Astrocyte of the spinal cord (primary cell): Measurements from ENCODE around the gene NKD2.

Experiments used
- DNase-seq: peaks from one replicate; pipeline ENCODE4 v3.0.0; 2011; ENCODE audit warnings: low read depth, low spot score
- H3K4me3 ChIP-seq: 2 replicates; pipeline ENCODE4 v1.5.1; 2011; ENCODE audit warnings: low read depth, mild to moderate bottlenecking, low read length, moderate library complexity
- in situ Hi-C: cut with HindIII; loops from 2 replicates; pipeline ENCODE4 v1.10.0; 2017; ENCODE audit warnings: low sequenced_read_pairs
- TF ChIP-seq, protein P1 (sequence below): IDR thresholded peaks from 2 replicates; pipeline ENCODE4 v1.5.1; 2012; ENCODE audit warnings: low read depth, mild to moderate bottlenecking, low read length, inconsistent platforms

NKD2 gene

GRCh38 chr5:1014781-1015221 lies 6.2 kb downstream of the NKD2 start:
- TF ChIP-seq, protein P1, sequence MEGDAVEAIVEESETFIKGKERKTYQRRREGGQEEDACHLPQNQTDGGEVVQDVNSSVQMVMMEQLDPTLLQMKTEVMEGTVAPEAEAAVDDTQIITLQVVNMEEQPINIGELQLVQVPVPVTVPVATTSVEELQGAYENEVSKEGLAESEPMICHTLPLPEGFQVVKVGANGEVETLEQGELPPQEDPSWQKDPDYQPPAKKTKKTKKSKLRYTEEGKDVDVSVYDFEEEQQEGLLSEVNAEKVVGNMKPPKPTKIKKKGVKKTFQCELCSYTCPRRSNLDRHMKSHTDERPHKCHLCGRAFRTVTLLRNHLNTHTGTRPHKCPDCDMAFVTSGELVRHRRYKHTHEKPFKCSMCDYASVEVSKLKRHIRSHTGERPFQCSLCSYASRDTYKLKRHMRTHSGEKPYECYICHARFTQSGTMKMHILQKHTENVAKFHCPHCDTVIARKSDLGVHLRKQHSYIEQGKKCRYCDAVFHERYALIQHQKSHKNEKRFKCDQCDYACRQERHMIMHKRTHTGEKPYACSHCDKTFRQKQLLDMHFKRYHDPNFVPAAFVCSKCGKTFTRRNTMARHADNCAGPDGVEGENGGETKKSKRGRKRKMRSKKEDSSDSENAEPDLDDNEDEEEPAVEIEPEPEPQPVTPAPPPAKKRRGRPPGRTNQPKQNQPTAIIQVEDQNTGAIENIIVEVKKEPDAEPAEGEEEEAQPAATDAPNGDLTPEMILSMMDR = no peak
- no peak for DNase-seq
- in situ Hi-C loops = no loop called here
- no peak overlapping the region for H3K4me3 ChIP-seq

DNA sequence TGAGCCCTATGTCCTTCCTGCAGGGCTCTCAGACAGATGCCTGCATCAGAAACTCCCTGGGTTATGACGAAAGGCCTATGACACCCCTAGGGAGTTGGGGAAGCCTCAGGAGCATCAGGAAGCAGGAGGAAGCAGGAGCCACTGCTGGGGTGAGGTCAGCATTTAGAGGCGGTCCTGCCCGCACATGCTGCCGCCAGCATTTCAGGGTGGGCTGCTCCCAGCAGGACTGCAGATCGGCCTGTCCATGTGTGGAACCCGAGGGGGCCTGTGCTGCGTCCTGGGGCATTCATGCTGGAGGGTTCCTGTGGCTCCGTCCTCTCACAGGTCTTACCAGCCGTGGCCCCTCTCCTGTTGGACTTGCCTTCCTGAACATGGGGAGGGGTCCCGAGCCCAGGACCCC lies 6.9 kb downstream of the NKD2 start:
- DNase-seq = no peak
- in situ Hi-C loops = no loop called here
- no peak overlapping the region for H3K4me3 ChIP-seq
- TF ChIP-seq, protein P1 = no peak

- in situ Hi-C loops = no loop called here
Observed at GRCh38 chr5:1016036-1016435, 7.4 kb downstream of the NKD2 start.

DNA sequence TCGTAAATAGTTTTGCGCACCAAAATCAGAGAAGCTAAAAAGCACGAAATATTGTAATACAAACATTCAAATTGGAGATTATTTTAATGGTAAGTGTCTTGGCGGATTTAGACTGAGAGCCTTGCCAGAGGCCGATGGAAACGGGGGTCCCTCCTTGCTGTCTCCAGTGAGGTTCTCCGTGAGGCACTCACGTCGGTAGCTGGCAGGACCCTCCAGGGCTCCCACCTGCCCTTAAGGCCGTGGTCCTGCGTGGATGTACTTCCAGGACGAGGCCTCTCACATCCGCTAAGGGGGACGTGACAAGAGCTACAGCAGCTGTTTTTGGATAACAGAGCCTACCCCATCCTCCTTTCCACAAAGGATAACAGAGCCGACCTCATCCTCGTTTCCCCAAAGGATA lies 7.9 kb downstream of the NKD2 start:
- TF ChIP-seq, protein P1 = no peak
- no peak for DNase-seq
- H3K4me3 ChIP-seq = no peak overlapping the region
- in situ Hi-C loops = no loop called here

More at GRCh38 chr5:1016036-1016435, 7.4 kb downstream of the NKD2 start:
- TF ChIP-seq, protein P1 = no peak
- H3K4me3 ChIP-seq = no peak overlapping the region
- DNase-seq = no peak

DNA sequence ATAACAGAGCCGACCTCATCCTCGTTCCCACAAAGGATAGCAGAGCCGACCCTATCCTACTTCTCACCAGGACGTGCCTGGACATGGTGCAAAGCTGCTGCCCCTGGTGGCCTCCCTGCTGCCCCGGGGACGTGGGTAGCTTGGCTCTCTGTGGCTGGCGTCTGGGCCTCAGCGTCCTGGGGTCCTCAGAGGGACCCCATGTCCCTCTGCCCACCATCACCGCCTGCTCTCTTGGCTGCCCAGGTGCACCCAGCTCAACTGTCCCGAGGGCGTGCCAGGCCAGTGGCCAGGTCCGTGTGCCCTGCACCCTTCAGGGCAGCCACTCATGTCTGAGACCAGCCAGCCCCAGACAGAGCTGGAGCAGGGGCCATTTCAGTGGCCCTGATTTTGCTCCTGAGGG lies 8.5 kb downstream of the NKD2 start:
- TF ChIP-seq, protein P1 = no peak
- in situ Hi-C loops = no loop called here
- H3K4me3 ChIP-seq = no peak overlapping the region
- no peak for DNase-seq

GRCh38 chr5:1017691-1018455 lies 9.3 kb downstream of the NKD2 start:
- no peak overlapping the region for H3K4me3 ChIP-seq
- no peak for DNase-seq
- in situ Hi-C loops = no loop called here
- TF ChIP-seq, protein P1 = no peak
